Stimulated activated CD8-positive, alpha-beta memory T cell treated with anti-CD3 and anti-CD28 coated beads, Interleukin-7, amount 100 ng/mL, for 48 hours (primary cell): ENCODE results near the gene SLC27A5.
A peak's percentile ranks its signal among the peaks of the same experiment; 100 is the strongest.
"Not testable (repeated sequence)": the region's sequence is repeated elsewhere in the genome, so short reads cannot be mapped to it uniquely, and the experiment has no call there.

Source experiments
- DNase-seq, 2 donors: peaks; one replicate each; pipeline ENCODE4 v3.0.0-alpha.2; 2020; ENCODE audit warnings: low read depth in 1 of 2; ENCODE audit errors: extremely low read depth in 1 of 2

Gene SLC27A5

GRCh38 chr19:58471736-58472135, 40.1 kb downstream of the SLC27A5 start:
- DNase-seq, result no peak

- not testable (repeated sequence) for DNase-seq
These were observed 40.8 kb downstream of the SLC27A5 start for GRCh38 chr19:58470837-58471543.

GRCh38 chr19:58469241-58470013, 42.4 kb downstream of the SLC27A5 start:
- no peak for DNase-seq

GRCh38 chr19:58468216-58468839, 43.5 kb downstream of the SLC27A5 start:
- DNase-seq, result no peak

- DNase-seq, result peak; percentile 96 to 97
These were observed 44.8 kb downstream of the SLC27A5 start, which contains the start of gene ZNF324 for GRCh38 chr19:58466760-58467589. ZNF324 (plus strand) TSS chr19:58467080; CDS start chr19:58469186, 2,106 bp downstream.

GRCh38 chr19:58466089-58466759, 45.6 kb downstream of the SLC27A5 start:
- DNase-seq, result no peak

GRCh38 chr19:58460039-58460438, 51.8 kb downstream of the SLC27A5 start:
- no peak for DNase-seq

- DNase-seq, result no peak
These were observed 55.7 kb downstream of the SLC27A5 start for GRCh38 chr19:58456111-58456510.

- no peak for DNase-seq
These were observed 56.5 kb downstream of the SLC27A5 start for GRCh38 chr19:58455306-58455705.

GRCh38 chr19:58453743-58454142, 58.0 kb downstream of the SLC27A5 start:
- no peak for DNase-seq

GRCh38 chr19:58451358-58452101, 60.3 kb downstream of the SLC27A5 start, which contains the start of gene ZNF324B:
ZNF324B (plus strand) TSS chr19:58451622; CDS start chr19:58453702, 2,080 bp downstream.
- DNase-seq, result peak; percentile 88 to 95

GRCh38 chr19:58450856-58451357, 60.9 kb downstream of the SLC27A5 start:
- DNase-seq, result no peak

GRCh38 chr19:58449980-58450379, 61.8 kb downstream of the SLC27A5 start:
- DNase-seq, result not testable (repeated sequence)

- not testable (repeated sequence) for DNase-seq
These were observed 62.9 kb downstream of the SLC27A5 start for GRCh38 chr19:58448860-58449259.
